ENCODE data around the gene GRIK4. TPM values are rescaled to one million over a fixed set of nuclear protein-coding genes. Genes with fewer than 3 reads are reported as not detected.

GRIK4 gene
- total and polyA plus RNA-seq, 2 donors (not counting 3 experiments of a cell fraction or from before 2014, with no cell fraction given), result 0.81 to 1.6 TPM

DNA sequence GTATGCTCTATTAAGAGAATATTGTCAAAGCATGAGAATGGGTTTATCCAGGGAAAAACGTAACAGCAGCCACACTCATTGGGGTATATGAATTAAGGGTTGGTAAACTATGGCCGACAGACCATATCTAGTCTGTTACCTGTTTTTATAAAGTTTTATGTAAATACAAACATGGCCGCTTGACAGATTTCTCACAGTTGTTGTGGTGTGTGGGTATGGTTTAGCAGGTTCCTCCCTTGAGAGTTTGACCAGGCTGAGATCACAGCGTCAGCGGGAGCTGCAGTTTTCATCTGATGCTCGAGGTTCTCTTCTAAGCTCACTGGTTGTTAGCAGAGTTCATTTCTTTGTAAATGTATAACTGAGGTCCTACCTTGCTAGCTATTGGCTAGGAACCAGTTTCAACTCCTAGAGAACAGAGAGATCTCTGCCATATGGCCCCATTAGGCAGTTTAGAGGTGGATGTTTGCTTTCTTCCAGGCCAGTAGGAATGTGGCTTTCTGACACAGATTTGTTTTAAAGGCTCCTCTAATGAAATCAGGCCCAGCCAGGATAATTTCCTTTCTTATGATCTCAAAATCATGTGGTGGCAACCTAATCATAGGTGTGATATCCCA, 45.5 kb upstream of the GRIK4 start:
- intact Hi-C loops (cut with micrococcal nuclease), result no loop called here
- CTCF ChIA-PET, result interaction anchor here (1.1 kb wide), 1 partner anchor 130 kb away, joined by 4 read pairs; the partner anchor contains the start of gene ARHGEF12
- BruUV-seq (replicated peaks), result no TSS peak

More for the DNA sequence above, 45.5 kb upstream of the GRIK4 start:
- Histone ChIP-seq H4K20me1 (replicated peaks; ENCODE audit: control insufficient read depth, extremely low read depth, insufficient read depth, low read length) (no peaks in the 10 kb centered on the region), H3K36me3 (ENCODE audit: control insufficient read depth in 2 of 2, extremely low read depth in 1 of 2, insufficient read depth in 2 of 2, low read length in 2 of 2) (peaks cover 24 to 37% of the 10 kb centered on the region in 2 experiments), H3K79me2 (ENCODE audit: control insufficient read depth, insufficient read depth, low read length) (no peaks in the 10 kb centered on the region), H3K27me3 (ENCODE audit: control insufficient read depth in 2 of 2, insufficient read depth in 2 of 2, low read length in 2 of 2) (no peaks in the 10 kb centered on the region), H3K4me1 (ENCODE audit: control insufficient read depth, extremely low read depth, insufficient read depth, low read length) (no peaks in the 10 kb centered on the region), H3K4me3 (replicated peaks in 1 of 3; ENCODE audit: insufficient read depth in 1 of 3, low read depth in 1 of 3, low read length in 3 of 3) (no peak overlapping the region), H3K27ac (ENCODE audit: insufficient read depth, low read depth, low read length) (no peak overlapping the region), H2AFZ (ENCODE audit: low read depth, low read length) (no peak overlapping the region), H3K9ac (replicated peaks; ENCODE audit: extremely low read depth, insufficient read depth, low read length) (no peak overlapping the region), H3K4me2 (ENCODE audit: insufficient read depth, low read length) (no peak overlapping the region), H3K9me3 (replicated peaks; ENCODE audit: control insufficient read depth, insufficient read depth, low read length) (no peaks in the 10 kb centered on the region), H3K9me1 (replicated peaks; ENCODE audit: control insufficient read depth, extremely low read depth, insufficient read depth, low read length) (no peaks in the 10 kb centered on the region)
- no peak for FAIRE-seq
- dilution Hi-C loops (cut with MboI; ENCODE audit: extremely low pct_ligation_motif_present, low sequenced_read_pairs), result no loop called here
- TF ChIP-seq MAX (IDR thresholded peaks at IDR 0.05; ENCODE audit: insufficient read depth, insufficient read length) (no peak), EZH2 (IDR thresholded peaks at IDR 0.05; ENCODE audit: borderline replicate concordance, low read depth, low read length, severe bottlenecking) (no peak), POLR2AphosphoS5 (IDR thresholded peaks at IDR 0.05; ENCODE audit: insufficient read depth, low read depth, low read length) (no peak), CTCF (IDR thresholded peaks at IDR 0.05; ENCODE audit: extremely low read depth in 1 of 2, insufficient read depth in 1 of 2, low read depth in 1 of 2, low read length in 2 of 2) (no peak), GATA2 (IDR thresholded peaks at IDR 0.05; ENCODE audit: insufficient read depth, insufficient read length, low read depth, low read length) (no peak), JUN (IDR thresholded peaks at IDR 0.05; ENCODE audit: borderline replicate concordance, insufficient read depth, insufficient read length, low read depth) (no peak), FOS (IDR thresholded peaks at IDR 0.05; ENCODE audit: borderline replicate concordance, insufficient read depth, low read length) (no peak)
- DNase-seq (ENCODE audit: low read depth, low spot score), result no peak
- POLR2A ChIA-PET, result no interaction called here
